Measurements from ENCODE around the gene PTDSS2. TPM values are rescaled to one million over a fixed set of nuclear protein-coding genes. Genes with fewer than 3 reads are reported as not detected.

PTDSS2 gene
- polyA plus RNA-seq, 1 experiment, result 25.8 TPM

GRCh38 chr11:528166-528814 lies 78.2 kb downstream of the PTDSS2 start:
- TF ChIP-seq, protein P1, sequence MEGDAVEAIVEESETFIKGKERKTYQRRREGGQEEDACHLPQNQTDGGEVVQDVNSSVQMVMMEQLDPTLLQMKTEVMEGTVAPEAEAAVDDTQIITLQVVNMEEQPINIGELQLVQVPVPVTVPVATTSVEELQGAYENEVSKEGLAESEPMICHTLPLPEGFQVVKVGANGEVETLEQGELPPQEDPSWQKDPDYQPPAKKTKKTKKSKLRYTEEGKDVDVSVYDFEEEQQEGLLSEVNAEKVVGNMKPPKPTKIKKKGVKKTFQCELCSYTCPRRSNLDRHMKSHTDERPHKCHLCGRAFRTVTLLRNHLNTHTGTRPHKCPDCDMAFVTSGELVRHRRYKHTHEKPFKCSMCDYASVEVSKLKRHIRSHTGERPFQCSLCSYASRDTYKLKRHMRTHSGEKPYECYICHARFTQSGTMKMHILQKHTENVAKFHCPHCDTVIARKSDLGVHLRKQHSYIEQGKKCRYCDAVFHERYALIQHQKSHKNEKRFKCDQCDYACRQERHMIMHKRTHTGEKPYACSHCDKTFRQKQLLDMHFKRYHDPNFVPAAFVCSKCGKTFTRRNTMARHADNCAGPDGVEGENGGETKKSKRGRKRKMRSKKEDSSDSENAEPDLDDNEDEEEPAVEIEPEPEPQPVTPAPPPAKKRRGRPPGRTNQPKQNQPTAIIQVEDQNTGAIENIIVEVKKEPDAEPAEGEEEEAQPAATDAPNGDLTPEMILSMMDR (IDR thresholded peaks at IDR 0.05; ENCODE audit: insufficient read depth, low read depth, low read length), result no peak
- Histone ChIP-seq H3K36me3 (ENCODE audit: control insufficient read depth, insufficient read depth, low read length) (peaks cover 18% of the 10 kb centered on the region), H3K27me3 (ENCODE audit: control insufficient read depth, insufficient read depth, low read length) (no peaks in the 10 kb centered on the region), H3K4me3 (ENCODE audit: low read depth, low read length) (no peak overlapping the region)
- DNase-seq (ENCODE audit: low read depth), result no peak
- POLR2A ChIA-PET, result interaction anchor here (0.6 kb wide), 1 partner anchor 47 kb away, joined by 3 read pairs; no protein-coding TSS in a partner anchor
- CTCF ChIA-PET, result interaction anchor here (4.0 kb wide), 1 partner anchor 10 kb away, joined by 19 read pairs; no protein-coding TSS in a partner anchor

GRCh38 chr11:528815-529727 lies 79.0 kb downstream of the PTDSS2 start:
- H3K36me3 ChIP-seq (ENCODE audit: control insufficient read depth, insufficient read depth, low read length), result peaks cover 22% of the 10 kb centered on the region
- no peak for DNase-seq (ENCODE audit: low read depth)
- no peaks in the 10 kb centered on the region for H3K27me3 ChIP-seq (ENCODE audit: control insufficient read depth, insufficient read depth, low read length)
- CTCF ChIA-PET, result interaction anchor here (2.1 to 4.0 kb wide), 2 partner anchors 8 to 11 kb away, joined by 5 to 19 read pairs; no protein-coding TSS in a partner anchor
- H3K4me3 ChIP-seq (ENCODE audit: low read depth, low read length), result no peak overlapping the region
- TF ChIP-seq, protein P1 (IDR thresholded peaks at IDR 0.05; ENCODE audit: insufficient read depth, low read depth, low read length), result no peak
- POLR2A ChIA-PET, result no interaction called here

- Histone ChIP-seq H3K27me3 (ENCODE audit: control insufficient read depth, insufficient read depth, low read length) (no peaks in the 10 kb centered on the region), H3K4me3 (ENCODE audit: low read depth, low read length) (no peak overlapping the region), H3K36me3 (ENCODE audit: control insufficient read depth, insufficient read depth, low read length) (peaks cover 22% of the 10 kb centered on the region)
- ChIA-PET CTCF (interaction anchor here (2.1 to 4.0 kb wide), 2 partner anchors 9 to 11 kb away, joined by 5 to 19 read pairs; no protein-coding TSS in a partner anchor), POLR2A (no interaction called here)
- no peak for DNase-seq (ENCODE audit: low read depth)
- TF ChIP-seq, protein P1 (IDR thresholded peaks at IDR 0.05; ENCODE audit: insufficient read depth, low read depth, low read length), result no peak
These were observed 79.8 kb downstream of the PTDSS2 start for GRCh38 chr11:529728-530411.

DNA sequence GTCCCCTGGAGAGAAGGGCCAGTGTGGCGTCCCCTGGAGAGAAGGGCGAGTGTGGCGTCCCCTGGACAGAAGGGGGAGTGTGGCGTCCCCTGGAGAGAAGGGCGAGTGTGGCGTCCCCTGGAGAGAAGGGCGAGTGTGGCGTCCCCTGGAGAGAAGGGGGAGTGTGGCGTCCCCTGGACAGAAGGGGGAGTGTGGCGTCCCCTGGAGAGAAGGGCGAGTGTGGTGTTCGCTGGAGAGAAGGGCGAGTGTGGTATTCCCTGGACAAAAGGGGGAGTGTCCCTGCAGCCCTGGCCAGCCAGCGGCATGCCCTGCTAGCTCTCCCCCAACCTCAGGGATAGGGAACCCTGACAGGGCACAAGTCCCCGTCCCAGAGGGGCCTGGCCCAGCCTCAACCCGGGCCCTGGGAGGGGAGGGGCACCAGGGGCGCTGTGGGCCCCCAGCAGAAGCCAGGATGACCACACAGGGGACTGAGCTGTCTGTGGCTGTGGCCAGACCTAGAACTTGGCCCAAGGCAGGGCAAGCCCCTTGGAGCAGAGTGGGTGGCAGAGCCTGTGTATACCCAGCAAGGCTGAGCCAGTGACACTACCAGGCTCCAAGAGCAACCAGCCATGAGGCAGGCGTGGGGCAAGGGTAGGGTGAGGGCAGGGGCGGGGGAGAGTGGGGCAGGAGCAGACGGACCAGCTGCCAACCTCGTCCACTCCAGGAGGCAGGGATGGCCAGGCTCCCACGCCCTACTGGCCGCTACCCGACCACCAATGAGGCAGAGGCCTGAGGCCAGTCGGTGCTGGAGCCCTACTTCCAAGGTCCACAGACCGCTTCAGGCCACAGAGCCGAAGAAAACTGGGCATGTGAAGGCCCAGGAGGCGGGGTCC lies 81.1 kb downstream of the PTDSS2 start:
- no peak overlapping the region for H3K4me3 ChIP-seq (ENCODE audit: low read depth, low read length)
- no peak for DNase-seq (ENCODE audit: low read depth)
- H3K27me3 ChIP-seq (ENCODE audit: control insufficient read depth, insufficient read depth, low read length), result no peaks in the 10 kb centered on the region
- CTCF ChIA-PET, result interaction anchor here (0.7 kb wide), 1 partner anchor 12 kb away, joined by 3 read pairs; no protein-coding TSS in a partner anchor
- peaks cover 22% of the 10 kb centered on the region for H3K36me3 ChIP-seq (ENCODE audit: control insufficient read depth, insufficient read depth, low read length)
- TF ChIP-seq, protein P1 (IDR thresholded peaks at IDR 0.05; ENCODE audit: insufficient read depth, low read depth, low read length), result no peak
- POLR2A ChIA-PET, result no interaction called here
